ENCODE measurements around the gene RFT1. TPM values are rescaled to one million over a fixed set of nuclear protein-coding genes. Genes with fewer than 3 reads are reported as not detected.

The RFT1 gene
- total and polyA plus RNA-seq, 2 of the 13 experiments (the other 11 are each of a cell fraction or from before 2014, with no cell fraction given), result 23.2 to 37.0 TPM

GRCh38 chr3:53170325-53171063, 40.3 kb upstream of the RFT1 start (continued):
- TF ChIP-seq ZNF260 (CRISPR knock-in tag; IDR thresholded peaks at IDR 0.05; ENCODE audit: borderline replicate concordance, low read depth), result no peak
- TF ChIP-seq HMG20A (CRISPR knock-in tag; IDR thresholded peaks at IDR 0.05; ENCODE audit: borderline replicate concordance), result 0 out of 2 replicates have a peak, but pooled peaks have one; percentile 16
- no peak for TF ChIP-seq DNMT1 (CRISPR knock-in tag; IDR thresholded peaks at IDR 0.05)
- no peak for TF ChIP-seq ZNF234 (CRISPR knock-in tag; conservative IDR thresholded peaks at IDR 0.05)
- TF ChIP-seq THAP9 (CRISPR knock-in tag; IDR thresholded peaks at IDR 0.05; ENCODE audit: borderline replicate concordance), result no peak
- no peak for TF ChIP-seq ZNF792 (CRISPR knock-in tag; IDR thresholded peaks at IDR 0.05)
- TF ChIP-seq RAD51 (IDR thresholded peaks at IDR 0.05; ENCODE audit: borderline replicate concordance), result no peak
- no peak for TF ChIP-seq U2AF1 (optimal IDR thresholded peaks at IDR 0.05; ENCODE audit: low read depth, low read length)
- TF ChIP-seq TAF1 (CRISPR knock-in tag; IDR thresholded peaks at IDR 0.05), result peak; percentile 56
- no peak for TF ChIP-seq GABPA (IDR thresholded peaks at IDR 0.05; ENCODE audit: low read depth, low read length)
- no peak for TF ChIP-seq GABPA (CRISPR knock-in tag; IDR thresholded peaks at IDR 0.05; ENCODE audit: low read depth)
- no peak for TF ChIP-seq ZNF296 (CRISPR knock-in tag; conservative IDR thresholded peaks at IDR 0.05)
- TF ChIP-seq PBX3 (CRISPR knock-in tag; IDR thresholded peaks at IDR 0.05; ENCODE audit: borderline replicate concordance), result no peak
- no peak for TF ChIP-seq ZNF782 (CRISPR knock-in tag; IDR thresholded peaks at IDR 0.05; ENCODE audit: borderline replicate concordance)
- no peak for TF ChIP-seq RNF2 (conservative IDR thresholded peaks at IDR 0.05; ENCODE audit: low read depth)
- no peak; the same call in 1 of the 2 replicates for TF ChIP-seq ATF7-NPFF (CRISPR knock-in tag; IDR thresholded peaks at IDR 0.05; ENCODE audit: low read depth)
- no peak for TF ChIP-seq TFE3 (CRISPR knock-in tag; IDR thresholded peaks at IDR 0.05)
- no peak for TF ChIP-seq TBP (CRISPR knock-in tag; IDR thresholded peaks at IDR 0.05)
- no peak for TF ChIP-seq ZFAT (CRISPR knock-in tag; conservative IDR thresholded peaks at IDR 0.05)
- no peak for TF ChIP-seq ZNF580 (CRISPR knock-in tag; IDR thresholded peaks at IDR 0.05; ENCODE audit: borderline replicate concordance, low read depth)
- TF ChIP-seq SIX4 (CRISPR knock-in tag; IDR thresholded peaks at IDR 0.05), result peak; percentile 34; the same call in 1 of the 2 replicates
- TF ChIP-seq ISL2 (CRISPR knock-in tag; IDR thresholded peaks at IDR 0.05), result no peak
- 0 out of 2 replicates have a peak, but pooled peaks have one; percentile 18 for TF ChIP-seq KAT8 (CRISPR knock-in tag; IDR thresholded peaks at IDR 0.05)
- no peak for TF ChIP-seq PCBP1 (IDR thresholded peaks at IDR 0.05; ENCODE audit: borderline replicate concordance, low read depth, low read length)
- no peak for TF ChIP-seq ETV6 (CRISPR knock-in tag; conservative IDR thresholded peaks at IDR 0.05)
- TF ChIP-seq ZEB1 (IDR thresholded peaks at IDR 0.05; ENCODE audit: insufficient replicate concordance, low read depth), result peak; percentile 19
